NT2/D1 (cell line): ENCODE data around the gene BIN1.
"Not testable (repeated sequence)": the region's sequence is repeated elsewhere in the genome, so short reads cannot be mapped to it uniquely, and the experiment has no call there.

ENCODE experiments used
- DNase-seq: peaks from one replicate; pipeline ENCODE4 v3.0.0-alpha.2; 2011; ENCODE audit warnings: low read depth, low spot score
- H3K27me3 ChIP-seq: 2 replicates; pipeline ENCODE4 v1.6.0; 2011; ENCODE audit warnings: mild to moderate bottlenecking; ENCODE audit not compliant: insufficient read length, insufficient read depth
- H3K36me3 ChIP-seq: 2 replicates; pipeline ENCODE4 v1.6.1; 2011; ENCODE audit warnings: mild to moderate bottlenecking, low read length, mixed read lengths; ENCODE audit not compliant: insufficient read depth, insufficient read length
- H3K4me1 ChIP-seq: 2 replicates; pipeline ENCODE4 v1.5.1; 2011; ENCODE audit not compliant: insufficient read depth, insufficient read length
- H3K4me3 ChIP-seq: 2 replicates; pipeline ENCODE4 v1.5.1; 2011; ENCODE audit warnings: low read depth; ENCODE audit not compliant: insufficient read length
- H3K9ac ChIP-seq: 2 replicates; pipeline ENCODE4 v1.6.0; 2011; ENCODE audit warnings: low read depth; ENCODE audit not compliant: insufficient read length
- H3K9me3 ChIP-seq: 2 replicates; pipeline ENCODE4 v1.5.1; 2011; ENCODE audit warnings: mild to moderate bottlenecking, low read length; ENCODE audit not compliant: insufficient read depth
- SUZ12 ChIP-seq: IDR thresholded peaks from 2 replicates; pipeline ENCODE4 v1.6.1; 2011; ENCODE audit not compliant: insufficient read length, insufficient read depth; ENCODE audit errors: extremely low read depth
- YY1 ChIP-seq: IDR thresholded peaks from 2 replicates; pipeline ENCODE4 v1.6.1; 2011; ENCODE audit not compliant: insufficient read length, insufficient read depth
- ZNF274 ChIP-seq: IDR thresholded peaks from 2 replicates; pipeline ENCODE4 v1.6.1; 2011; ENCODE audit warnings: mild to moderate bottlenecking, low read depth, low read length

BIN1 gene

GRCh38 chr2:127121353-127121752 is 14.4 kb upstream of the BIN1 start:
- Histone ChIP-seq H3K9me3 (peaks cover 24% of the 10 kb centered on the region; the same call in 1 of the 2 replicates), H3K4me3 (no peak overlapping the region), H3K36me3 (no peaks in the 10 kb centered on the region), H3K27me3 (no peaks in the 10 kb centered on the region), H3K4me1 (no peaks in the 10 kb centered on the region), H3K9ac (no peak overlapping the region)
- DNase-seq, result no peak
- TF ChIP-seq SUZ12 (no peak), YY1 (no peak), ZNF274 (no peak)

DNA sequence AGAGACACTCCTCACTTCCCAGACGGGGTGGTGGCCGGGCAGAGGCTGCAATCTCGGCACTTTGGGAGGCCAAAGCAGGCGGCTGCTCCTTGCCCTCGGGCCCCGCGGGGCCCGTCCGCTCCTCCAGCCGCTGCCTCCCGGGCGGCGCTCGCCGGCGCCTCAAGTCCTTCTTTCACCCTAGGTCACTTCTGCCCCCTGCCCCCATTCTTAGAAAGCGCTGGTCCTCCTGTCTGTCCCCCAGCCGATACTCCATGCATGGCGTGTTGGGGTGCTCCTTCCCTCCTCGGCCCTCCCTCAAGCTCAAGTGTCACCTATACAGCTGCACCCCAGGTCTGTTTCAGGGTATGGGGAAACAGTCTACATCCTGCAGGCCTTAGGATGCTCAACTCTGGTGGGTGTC is 13.5 kb upstream of the BIN1 start:
- H3K9ac ChIP-seq, H3K4me3 ChIP-seq, H3K36me3 ChIP-seq, H3K4me1 ChIP-seq, H3K27me3 ChIP-seq, DNase-seq: not testable (repeated sequence)
- H3K9me3 ChIP-seq, result peaks cover 24% of the 10 kb centered on the region; the same call in 1 of the 2 replicates

DNA sequence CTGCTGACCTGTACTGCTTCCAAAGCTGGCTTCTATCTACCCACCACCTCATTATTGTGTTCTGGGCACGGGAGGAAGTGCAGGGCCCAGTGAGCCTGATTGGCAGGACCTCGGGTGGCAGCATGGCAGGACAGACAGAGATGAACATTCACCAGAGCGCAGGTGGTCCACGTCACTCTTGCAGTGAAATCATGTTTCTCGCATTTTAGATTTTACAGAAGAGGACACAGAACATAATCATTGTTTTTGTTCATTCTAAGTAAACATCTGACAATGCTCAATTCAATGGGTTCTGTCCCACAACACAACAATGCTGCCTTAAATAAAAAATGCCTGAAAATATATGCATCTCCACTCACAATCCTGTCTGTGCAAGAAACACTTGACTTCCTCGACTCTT is 11.5 kb upstream of the BIN1 start:
- no peaks in the 10 kb centered on the region for H3K36me3 ChIP-seq
- peaks cover 24% of the 10 kb centered on the region; the same call in 1 of the 2 replicates for H3K9me3 ChIP-seq
- H3K27me3 ChIP-seq, result peaks cover under 1% of the 10 kb centered on the region
- no peaks in the 10 kb centered on the region for H3K4me1 ChIP-seq
- H3K4me3 ChIP-seq, result no peak overlapping the region
- no peak for DNase-seq
- H3K9ac ChIP-seq, result no peak overlapping the region
- no peak for TF ChIP-seq ZNF274
- no peak for TF ChIP-seq SUZ12
- TF ChIP-seq YY1, result no peak

- no peak overlapping the region for H3K9ac ChIP-seq
- no peak for TF ChIP-seq SUZ12
- TF ChIP-seq ZNF274, result no peak
- no peak for TF ChIP-seq YY1
- no peaks in the 10 kb centered on the region for H3K36me3 ChIP-seq
- no peak for DNase-seq
- no peak overlapping the region for H3K4me3 ChIP-seq
- H3K27me3 ChIP-seq, result peaks cover 3% of the 10 kb centered on the region
- peaks cover 24% of the 10 kb centered on the region; the same call in 1 of the 2 replicates for H3K9me3 ChIP-seq
- no peaks in the 10 kb centered on the region for H3K4me1 ChIP-seq
These were observed 11.1 kb upstream of the BIN1 start for GRCh38 chr2:127118038-127118437.

DNA sequence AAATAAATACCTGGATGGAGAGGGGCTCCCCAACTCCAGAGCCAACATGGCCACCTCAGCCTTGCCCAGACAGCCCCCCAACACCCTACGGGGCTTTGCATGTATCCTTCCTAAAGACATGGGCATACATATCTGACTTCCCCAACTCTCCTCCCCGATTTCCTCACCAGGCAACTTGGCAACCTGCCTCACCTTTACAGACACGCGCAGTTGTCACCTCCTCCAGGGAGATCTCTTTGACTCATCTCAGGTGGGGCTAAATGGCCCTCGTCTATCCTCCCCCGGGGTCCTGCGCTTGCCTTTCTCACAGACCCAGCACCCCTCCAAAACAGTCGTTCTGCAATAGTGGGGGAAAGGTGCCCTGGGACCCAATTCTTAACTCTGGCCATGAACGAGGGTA is 10.6 kb upstream of the BIN1 start:
- peaks cover 3% of the 10 kb centered on the region for H3K27me3 ChIP-seq
- H3K4me1 ChIP-seq, result no peaks in the 10 kb centered on the region
- peaks cover 24% of the 10 kb centered on the region; the same call in 1 of the 2 replicates for H3K9me3 ChIP-seq
- no peak overlapping the region for H3K9ac ChIP-seq
- DNase-seq, result no peak
- TF ChIP-seq YY1 (no peak), ZNF274 (no peak), SUZ12 (no peak)
- no peak overlapping the region for H3K4me3 ChIP-seq
- H3K36me3 ChIP-seq, result no peaks in the 10 kb centered on the region

DNA sequence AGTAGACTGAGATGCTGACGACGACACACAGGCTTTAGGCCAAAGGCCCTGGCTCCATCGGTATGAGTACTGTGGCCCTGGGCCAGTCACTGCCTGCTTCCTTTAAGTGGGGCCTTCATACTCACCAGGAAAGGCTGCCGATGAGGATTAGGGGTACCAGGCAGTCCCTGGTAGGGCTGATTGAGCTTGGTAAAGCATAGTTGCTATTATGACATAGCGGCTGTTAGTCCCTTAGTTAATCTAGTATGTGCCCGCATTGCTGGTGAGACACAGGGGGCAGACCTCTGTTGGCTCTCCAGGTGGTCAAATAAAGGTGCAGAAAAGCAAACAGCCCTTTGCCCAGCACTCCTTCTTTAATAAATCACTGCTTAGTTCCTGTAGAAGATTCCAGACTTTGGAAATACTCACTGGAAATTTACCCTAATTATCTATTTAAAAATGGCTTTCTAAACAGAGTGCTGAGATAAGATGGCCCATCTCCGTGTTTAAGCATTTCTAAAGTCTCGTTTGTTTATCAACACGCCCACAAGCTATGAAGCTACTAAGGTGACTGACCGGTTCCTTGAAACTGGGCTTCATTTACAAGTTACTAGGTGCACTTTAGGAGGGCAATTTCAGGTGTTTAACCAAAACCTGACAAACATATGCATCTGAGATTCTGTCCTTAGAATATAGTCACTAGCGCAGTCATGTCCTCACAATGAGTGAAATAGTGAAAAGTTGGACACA is 8.7 kb upstream of the BIN1 start:
- TF ChIP-seq ZNF274 (no peak), YY1 (no peak), SUZ12 (no peak)
- no peak for DNase-seq
- Histone ChIP-seq H3K9me3 (peaks cover 15% of the 10 kb centered on the region; the same call in 1 of the 2 replicates), H3K4me1 (no peaks in the 10 kb centered on the region), H3K9ac (no peak overlapping the region), H3K4me3 (no peak overlapping the region), H3K27me3 (peaks cover 3% of the 10 kb centered on the region), H3K36me3 (no peaks in the 10 kb centered on the region)

DNA sequence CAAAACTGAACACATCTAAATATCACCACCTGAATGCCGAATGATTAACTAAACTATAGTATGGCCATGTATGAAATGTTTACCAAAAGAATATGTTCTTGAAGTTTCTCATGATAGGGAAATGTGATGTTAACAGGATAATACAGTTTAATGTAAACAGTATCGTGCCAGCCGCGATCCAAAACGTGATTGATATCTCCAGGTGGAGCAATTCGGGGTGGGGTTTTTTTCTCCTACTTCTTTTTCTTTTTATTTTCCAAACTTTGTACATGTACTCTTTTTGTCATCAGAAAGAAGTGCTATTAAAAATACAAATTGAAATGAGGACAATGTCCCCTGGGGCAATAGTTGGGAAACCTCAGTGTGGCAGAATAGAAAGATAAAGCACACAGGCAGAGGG is 4.0 kb upstream of the BIN1 start:
- no peak overlapping the region for H3K4me3 ChIP-seq
- H3K9ac ChIP-seq, result no peak overlapping the region
- no peaks in the 10 kb centered on the region for H3K9me3 ChIP-seq
- H3K4me1 ChIP-seq, result peaks cover 4% of the 10 kb centered on the region
- TF ChIP-seq ZNF274 (no peak), SUZ12 (no peak), YY1 (no peak)
- H3K27me3 ChIP-seq, result peaks cover 3% of the 10 kb centered on the region
- DNase-seq, result no peak
- H3K36me3 ChIP-seq, result no peaks in the 10 kb centered on the region
